Fibroblast of skin of right biceps (primary cell): ENCODE results near the gene CATSPER1.
A peak's percentile ranks its signal among the peaks of the same experiment; 100 is the strongest.

Experiments used
- DNase-seq: peaks from one replicate; pipeline ENCODE4 v3.0.0-alpha.2; 2013

CATSPER1 gene

GRCh38 chr11:66026017-66026529 lies at the start of gene CATSPER1:
Gene CATSPER1, minus strand, starts transcription at chr11:66026479. Its CDS starts 100 bp downstream, at chr11:66026379.
- no peak for DNase-seq

DNA sequence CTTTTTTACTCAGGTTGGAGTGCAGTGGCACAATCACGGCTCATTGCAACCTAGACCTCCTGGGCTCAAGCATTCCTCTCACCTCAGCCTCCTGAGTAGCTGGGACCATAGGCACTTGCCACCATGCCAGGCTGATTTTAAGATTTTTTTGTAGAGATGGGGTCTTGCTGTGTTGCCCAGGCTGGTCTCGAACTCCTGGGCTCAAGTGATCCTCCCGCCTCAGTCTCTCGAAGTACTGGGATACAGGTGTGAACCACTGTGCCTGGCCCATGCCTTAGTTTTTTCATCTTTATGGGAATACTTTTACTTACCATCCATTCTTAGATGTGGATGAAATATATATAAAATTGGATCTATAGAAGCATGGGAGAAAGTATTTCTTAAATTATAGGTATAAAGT lies 49.0 kb upstream of the CATSPER1 start:
- no peak for DNase-seq

DNA sequence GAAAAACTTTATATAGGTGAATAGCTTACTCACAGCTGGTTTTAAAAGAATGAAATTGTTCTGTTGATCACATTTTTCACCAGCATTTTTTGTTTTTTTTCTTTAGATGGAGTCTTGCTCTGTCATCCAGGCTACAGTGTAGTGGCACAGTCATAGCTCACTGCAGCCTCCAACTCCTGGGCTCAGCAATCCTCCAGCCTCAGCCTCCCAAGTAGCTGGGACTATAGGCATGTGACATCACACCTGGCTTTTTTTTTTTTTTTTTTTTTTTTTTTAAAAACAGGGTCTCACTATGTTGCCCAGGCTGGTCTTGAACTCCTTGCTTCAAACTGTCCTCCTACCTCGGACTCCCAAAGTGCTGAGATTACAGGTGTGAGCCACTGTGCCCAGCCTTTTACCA lies 47.4 kb upstream of the CATSPER1 start:
- DNase-seq: no peak

DNA sequence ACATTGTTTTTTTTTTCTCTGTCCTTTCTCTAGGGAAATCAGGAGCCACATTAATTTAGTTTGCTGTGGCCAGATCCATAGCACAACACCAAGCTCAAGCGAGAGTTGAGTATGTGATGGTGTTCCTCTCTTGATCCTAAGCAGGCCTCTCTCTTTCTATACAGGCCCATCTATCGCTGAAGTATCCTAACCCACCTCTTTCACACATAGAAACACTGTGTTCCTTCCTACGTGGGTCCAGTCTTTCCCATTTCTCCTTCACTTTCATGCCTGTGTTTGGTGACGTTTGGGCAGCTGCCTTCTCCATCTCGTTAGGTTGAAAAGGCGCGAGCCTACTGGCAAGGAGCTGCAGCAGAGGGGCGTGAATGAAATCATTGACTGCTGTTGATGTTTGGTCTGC lies 46.2 kb upstream of the CATSPER1 start:
- no peak for DNase-seq

GRCh38 chr11:66072081-66072480 lies 45.8 kb upstream of the CATSPER1 start:
- peak; percentile 77 for DNase-seq

GRCh38 chr11:66071381-66071801 lies 45.1 kb upstream of the CATSPER1 start:
- DNase-seq: no peak

- peak; percentile 43 for DNase-seq
These were observed 44.5 kb upstream of the CATSPER1 start for GRCh38 chr11:66070604-66071380.

- peak; percentile 77 for DNase-seq
These were observed 43.7 kb upstream of the CATSPER1 start, which contains the start of gene PACS1 for GRCh38 chr11:66069715-66070603. Gene PACS1, plus strand, starts transcription at chr11:66070272. Its CDS starts 215 bp downstream, at chr11:66070487.

DNA sequence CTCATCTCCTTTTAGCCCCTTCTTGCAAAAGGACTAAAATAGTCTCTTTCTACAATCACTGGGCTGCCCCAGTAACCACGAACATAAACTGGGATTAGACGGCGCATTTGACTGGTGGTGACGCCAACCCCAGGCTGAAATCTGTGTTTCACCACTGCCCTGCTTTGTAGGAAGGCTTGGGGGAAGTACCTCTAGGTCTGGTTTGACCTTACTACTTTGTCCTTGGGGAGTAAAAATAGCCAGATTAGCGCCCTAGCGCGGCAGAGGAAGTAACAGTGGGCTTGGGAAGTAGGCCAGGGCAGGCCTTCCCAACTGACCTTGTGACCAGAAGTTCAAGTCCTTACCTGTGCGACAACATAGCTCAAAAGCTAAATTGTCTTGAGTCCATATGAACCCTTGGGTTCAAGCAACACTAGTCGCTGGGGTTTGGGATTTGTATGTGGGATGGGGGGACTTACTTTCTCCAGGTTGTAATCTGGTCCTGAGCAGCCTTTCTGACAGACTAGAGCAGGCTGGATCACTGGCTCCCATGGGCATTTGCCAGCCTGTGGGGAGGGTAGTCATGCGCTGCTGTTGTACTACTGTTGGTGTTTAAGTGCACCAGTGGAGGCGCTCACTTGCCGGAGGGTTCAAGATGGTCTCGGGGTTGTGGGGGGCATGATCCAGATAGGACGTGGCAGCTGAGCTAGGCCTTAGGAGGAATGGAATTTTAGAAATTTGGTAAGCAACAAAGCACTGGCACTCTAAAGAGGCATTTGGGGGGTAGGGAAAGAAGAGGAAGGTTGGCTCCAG lies 42.8 kb upstream of the CATSPER1 start:
- peak; percentile 73 for DNase-seq

DNA sequence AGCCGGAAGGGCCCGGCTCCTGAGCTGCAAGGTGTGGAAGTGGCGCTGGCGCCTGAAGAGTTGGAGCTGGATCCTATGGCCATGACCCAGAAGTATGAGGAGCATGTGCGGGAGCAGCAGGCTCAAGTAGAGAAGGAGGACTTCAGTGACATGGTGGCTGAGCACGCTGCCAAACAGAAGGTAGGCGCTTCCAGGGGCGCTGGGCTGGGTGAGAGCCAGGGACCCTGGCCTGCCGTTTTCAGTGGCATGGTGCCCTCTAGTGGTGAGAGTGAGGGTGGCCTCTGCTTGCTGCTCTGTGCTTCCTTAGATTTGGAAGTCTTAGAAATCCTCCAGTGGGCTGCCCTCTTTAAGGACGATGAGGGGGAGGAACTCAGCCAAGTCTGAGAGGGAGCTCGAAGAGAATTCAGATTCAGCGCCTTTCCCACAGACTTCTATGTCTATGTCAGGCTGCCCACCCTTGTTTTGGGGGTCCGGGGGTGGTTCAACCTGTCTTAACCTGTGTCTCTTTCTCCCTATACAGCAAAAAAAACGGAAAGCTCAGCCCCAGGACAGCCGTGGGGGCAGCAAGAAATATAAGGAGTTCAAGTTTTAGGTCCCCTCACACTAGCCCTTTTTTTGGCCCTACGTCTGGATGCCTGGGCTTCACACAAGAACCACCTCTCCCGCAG lies 42.0 kb upstream of the CATSPER1 start:
- peak; percentile 64 for DNase-seq

DNA sequence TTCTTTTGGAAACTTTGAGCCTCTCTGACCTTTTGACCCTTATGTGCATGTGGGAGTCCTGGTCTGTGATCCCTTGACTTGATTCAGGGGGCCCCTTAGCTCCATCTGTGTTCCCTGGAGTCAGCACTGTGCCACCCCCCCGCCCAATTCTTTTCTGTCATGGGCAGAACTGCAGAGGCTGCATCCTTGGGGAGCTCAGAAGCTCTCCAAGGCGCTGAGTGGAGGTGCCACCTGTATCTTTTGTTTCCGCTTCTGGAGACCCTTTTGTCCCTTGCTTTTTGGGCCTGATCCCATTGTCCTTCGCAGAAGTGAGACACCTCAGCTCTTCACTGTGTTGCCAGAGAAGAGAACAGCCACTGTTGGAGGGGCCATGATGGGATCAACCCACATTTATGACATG lies 41.4 kb upstream of the CATSPER1 start:
- no peak for DNase-seq

- no peak for DNase-seq
These were observed 40.5 kb upstream of the CATSPER1 start for GRCh38 chr11:66066751-66067150.

- DNase-seq: no peak
These were observed 38.3 kb upstream of the CATSPER1 start for GRCh38 chr11:66064571-66064970.

DNA sequence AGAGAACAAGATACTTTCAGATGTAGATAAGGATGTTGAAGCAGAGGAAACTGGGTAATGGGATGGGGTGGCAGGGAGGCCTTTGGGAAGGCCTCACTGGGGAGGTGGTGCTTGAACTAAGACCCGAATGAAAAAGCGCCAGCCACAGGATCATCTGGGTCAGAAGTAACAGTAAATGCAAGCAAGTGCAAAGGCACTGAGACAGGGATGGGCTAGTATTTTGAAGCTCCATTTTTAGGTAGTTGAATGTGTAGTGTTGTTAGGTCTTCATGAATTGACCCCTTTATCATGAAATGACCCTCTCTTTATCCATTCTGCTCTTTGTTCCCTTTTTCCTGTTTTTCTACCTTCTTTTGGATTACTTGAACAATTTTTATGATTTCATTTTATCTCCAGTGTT lies 37.6 kb upstream of the CATSPER1 start:
- no peak for DNase-seq

- no peak for DNase-seq
These were observed 36.1 kb upstream of the CATSPER1 start for GRCh38 chr11:66062408-66062807.

GRCh38 chr11:66061268-66061667 lies 35.0 kb upstream of the CATSPER1 start:
- no peak for DNase-seq

DNA sequence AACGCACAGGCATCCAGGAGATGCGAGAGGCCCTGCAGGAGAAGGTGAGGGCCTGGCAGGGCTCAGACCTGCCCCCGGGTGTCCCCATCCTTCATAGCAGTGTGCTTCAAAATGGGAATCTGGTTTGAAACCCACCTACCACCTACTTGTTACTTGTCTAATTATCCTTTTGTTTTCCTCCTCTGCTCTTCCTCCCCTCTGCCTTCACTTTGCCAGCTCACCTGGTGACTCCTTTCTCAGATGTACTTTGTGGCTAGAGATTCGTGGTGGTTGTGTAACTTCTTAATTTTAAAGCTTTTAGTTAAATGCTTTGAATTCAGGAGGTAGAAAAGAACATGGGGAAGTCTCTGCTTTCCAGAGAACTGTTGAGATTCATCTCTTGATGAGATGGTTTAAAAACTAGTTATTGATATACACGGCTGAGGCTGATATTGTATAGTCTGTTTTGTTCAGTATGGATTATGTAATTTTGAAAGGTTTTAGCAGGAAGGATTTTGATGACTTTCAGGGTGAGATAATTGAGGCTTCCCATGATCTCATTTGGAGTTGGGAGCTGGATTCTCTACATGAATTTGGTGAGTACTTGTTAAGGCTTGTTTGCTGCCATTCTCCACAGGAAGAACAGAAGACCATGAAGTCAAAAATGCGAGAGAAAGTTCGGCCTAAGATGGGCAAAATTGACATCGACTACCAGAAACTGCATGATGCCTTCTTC lies 33.8 kb upstream of the CATSPER1 start:
- no peak for DNase-seq

- DNase-seq: no peak
These were observed 30.2 kb upstream of the CATSPER1 start for GRCh38 chr11:66056501-66056900.

DNA sequence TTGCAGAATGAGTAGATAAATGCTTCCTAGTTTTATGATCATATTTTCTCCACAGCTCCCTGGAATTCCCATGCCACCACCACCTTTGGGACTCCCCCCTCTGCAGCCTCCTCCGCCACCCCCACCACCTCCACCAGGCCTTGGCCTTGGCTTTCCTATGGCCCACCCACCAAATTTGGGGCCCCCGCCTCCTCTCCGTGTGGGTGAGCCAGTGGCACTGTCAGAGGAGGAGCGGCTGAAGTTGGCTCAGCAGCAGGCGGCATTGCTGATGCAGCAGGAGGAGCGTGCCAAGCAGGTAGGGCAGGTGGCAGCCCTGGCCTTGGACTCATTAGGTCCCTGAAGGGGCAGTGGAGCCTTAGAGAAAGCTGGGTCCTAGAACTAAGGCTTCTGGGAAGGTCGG lies 28.7 kb upstream of the CATSPER1 start:
- DNase-seq: no peak

DNA sequence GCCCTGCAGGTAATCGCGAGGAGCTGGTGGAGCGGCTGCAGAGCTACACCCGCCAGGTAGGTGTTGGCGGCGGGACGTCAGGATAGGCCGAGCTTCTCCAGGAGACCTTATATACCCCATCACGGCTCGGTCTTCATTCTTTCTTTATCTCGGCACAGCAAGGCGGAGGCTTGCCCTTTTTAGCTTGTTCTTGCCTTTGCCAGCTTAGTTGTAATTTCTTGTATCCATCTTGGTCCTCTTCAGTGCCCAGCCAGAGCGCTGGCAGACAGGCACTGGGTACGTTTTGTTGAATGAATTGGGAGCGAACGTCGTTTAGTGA lies 26.3 kb upstream of the CATSPER1 start:
- no peak for DNase-seq

GRCh38 chr11:66051766-66052663 lies 25.7 kb upstream of the CATSPER1 start, which contains the start of gene SF3B2:
Gene SF3B2, plus strand, starts transcription at chr11:66052364. Its CDS starts 21 bp downstream, at chr11:66052385.
- DNase-seq: peak; percentile 99
